ENCODE results near the gene FKBP9.

Gene FKBP9

DNA sequence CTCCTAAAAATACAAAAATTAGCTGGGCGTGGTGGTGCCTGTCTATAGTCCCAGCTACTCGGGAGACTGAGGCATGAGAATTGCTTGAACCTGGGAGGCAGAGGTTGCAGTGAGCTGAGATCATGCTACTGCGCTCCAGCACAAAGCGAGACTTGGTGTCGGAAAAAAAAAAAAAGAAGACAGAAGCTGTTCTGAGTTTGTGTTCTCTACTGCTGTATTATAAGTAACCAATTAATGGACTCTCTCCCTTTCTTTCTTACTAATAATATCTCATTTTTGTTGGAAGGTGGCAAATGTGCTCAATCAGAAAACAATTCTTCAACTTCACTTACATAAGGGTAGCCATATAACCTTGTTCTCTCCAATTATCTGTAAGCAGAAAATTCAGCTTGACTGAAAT lies 97.9 kb downstream of the FKBP9 start:
- no peak for DNase-seq (ENCODE audit: low read depth in 3 of 3, low spot score in 1 of 3)

All from stimulated activated CD4-positive, alpha-beta T cell treated with anti-CD3 and anti-CD28 coated beads, TNF-alpha, amount 100 ng/mL, for 1 hour (primary cell).